Testis (tissue), 2 donors: ENCODE data around the gene KCNIP1.

ENCODE experiments used
- CTCF ChIP-seq, 3 experiments: fragments of 450-650 bp in 2 of 3; fragments of 200-600 bp in 1 of 3; sonication (generic) in 1 of 3; IDR thresholded peaks; one replicate each; pipeline ENCODE4 v1.5.1; 2016 to 2019; ENCODE audit warnings: antibody characterized with exemption in 3 of 3, mild to moderate bottlenecking in 2 of 3, moderate library complexity in 1 of 3
- POLR2A ChIP-seq: fragments of 450-650 bp; IDR thresholded peaks from one replicate; pipeline ENCODE4 v1.6.1; 2017; ENCODE audit warnings: antibody characterized with exemption, mild to moderate bottlenecking, moderate library complexity

DNA sequence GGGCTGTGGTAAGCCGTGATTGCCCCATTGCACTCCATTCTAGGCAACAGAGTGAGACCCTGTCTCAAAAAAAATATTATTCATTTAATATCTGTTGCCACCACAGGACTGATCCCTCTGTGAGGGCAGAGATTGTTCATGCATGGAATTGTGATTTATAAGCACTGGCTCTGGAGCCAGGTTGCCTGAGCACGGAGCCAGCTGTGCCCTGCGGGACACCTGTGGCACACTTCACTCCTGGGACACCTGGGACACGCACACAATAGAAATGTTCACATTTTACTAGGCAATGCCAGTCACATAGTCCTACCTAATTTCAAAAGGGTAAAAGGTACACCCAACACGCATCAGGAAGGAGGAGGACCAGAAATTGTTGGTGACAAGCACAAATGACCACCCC is 196.7 kb downstream of the KCNIP1 start:
- TF ChIP-seq CTCF (IDR thresholded peaks at IDR 0.05) (no peak), POLR2A (no peak)
